KMS-11 (cell line): ENCODE data around the gene DDN.

ENCODE experiments used
- H2AFZ ChIP-seq: fragments of 200-600 bp; sonication (generic); 2 replicates; pipeline ENCODE4 v1.6.1; 2016; ENCODE audit warnings: antibody characterized with exemption, mixed run types, low read depth
- H3K27ac ChIP-seq: fragments of 200-600 bp; sonication (generic); 2 replicates; pipeline ENCODE4 v1.6.1; 2016; ENCODE audit warnings: mild to moderate bottlenecking, mixed run types
- H3K27me3 ChIP-seq: fragments of 200-600 bp; sonication (generic); 2 replicates; pipeline ENCODE4 v1.6.1; 2017; ENCODE audit warnings: mild to moderate bottlenecking, low read depth, mixed run types, moderate library complexity; ENCODE audit not compliant: insufficient read depth
- H3K36me3 ChIP-seq: fragments of 200-600 bp; sonication (generic); 2 replicates; pipeline ENCODE4 v1.6.1; 2017; ENCODE audit warnings: mild to moderate bottlenecking, mixed run types; ENCODE audit not compliant: insufficient read depth
- H3K4me1 ChIP-seq: fragments of 200-600 bp; sonication (generic); 2 replicates; pipeline ENCODE4 v1.6.1; 2016; ENCODE audit warnings: mild to moderate bottlenecking, low read depth, mixed run types; ENCODE audit not compliant: poor library complexity, severe bottlenecking
- H3K4me2 ChIP-seq: fragments of 200-600 bp; sonication (generic); 2 replicates; pipeline ENCODE4 v1.7.0; 2016; ENCODE audit warnings: mild to moderate bottlenecking, mixed run types
- H3K4me3 ChIP-seq: fragments of 200-600 bp; sonication (generic); IDR thresholded peaks from 2 replicates; pipeline ENCODE4 v1.6.1; 2017; ENCODE audit warnings: low read depth, low read length, mixed read lengths; ENCODE audit not compliant: insufficient read depth
- H3K79me2 ChIP-seq: fragments of 200-600 bp; sonication (generic); 2 replicates; pipeline ENCODE4 v1.6.1; 2016; ENCODE audit warnings: low read depth, mixed run types; ENCODE audit not compliant: insufficient read depth
- H3K9ac ChIP-seq: fragments of 200-600 bp; sonication (generic); 2 replicates; pipeline ENCODE4 v1.6.1; 2016; ENCODE audit warnings: mild to moderate bottlenecking, mixed run types
- H4K20me1 ChIP-seq: fragments of 200-600 bp; sonication (generic); 2 replicates; pipeline ENCODE4 v1.6.1; 2016; ENCODE audit warnings: mild to moderate bottlenecking, mixed run types; ENCODE audit not compliant: insufficient read depth
- TF ChIP-seq, protein P1 (sequence below): fragments of 200-600 bp; sonication (generic); conservative IDR thresholded peaks from 2 replicates; pipeline ENCODE4 v1.6.1; 2017; ENCODE audit warnings: low read depth, mild to moderate bottlenecking, antibody characterized with exemption, low read length, moderate library complexity, mixed read lengths

DDN gene

GRCh38 chr12:49030119-49030518 lies 30.9 kb upstream of the DDN start:
- Histone ChIP-seq H3K36me3 (peaks cover 13% of the 10 kb centered on the region; the same call in 1 of the 2 replicates), H3K4me1 (no peaks in the 10 kb centered on the region), H3K27me3 (no peaks in the 10 kb centered on the region), H3K79me2 (no peaks in the 10 kb centered on the region), H3K4me3 (no peak overlapping the region), H4K20me1 (no peaks in the 10 kb centered on the region), H3K9ac (no peak overlapping the region), H2AFZ (no peak overlapping the region), H3K4me2 (no peak overlapping the region), H3K27ac (no peak overlapping the region)
- TF ChIP-seq, protein P1, sequence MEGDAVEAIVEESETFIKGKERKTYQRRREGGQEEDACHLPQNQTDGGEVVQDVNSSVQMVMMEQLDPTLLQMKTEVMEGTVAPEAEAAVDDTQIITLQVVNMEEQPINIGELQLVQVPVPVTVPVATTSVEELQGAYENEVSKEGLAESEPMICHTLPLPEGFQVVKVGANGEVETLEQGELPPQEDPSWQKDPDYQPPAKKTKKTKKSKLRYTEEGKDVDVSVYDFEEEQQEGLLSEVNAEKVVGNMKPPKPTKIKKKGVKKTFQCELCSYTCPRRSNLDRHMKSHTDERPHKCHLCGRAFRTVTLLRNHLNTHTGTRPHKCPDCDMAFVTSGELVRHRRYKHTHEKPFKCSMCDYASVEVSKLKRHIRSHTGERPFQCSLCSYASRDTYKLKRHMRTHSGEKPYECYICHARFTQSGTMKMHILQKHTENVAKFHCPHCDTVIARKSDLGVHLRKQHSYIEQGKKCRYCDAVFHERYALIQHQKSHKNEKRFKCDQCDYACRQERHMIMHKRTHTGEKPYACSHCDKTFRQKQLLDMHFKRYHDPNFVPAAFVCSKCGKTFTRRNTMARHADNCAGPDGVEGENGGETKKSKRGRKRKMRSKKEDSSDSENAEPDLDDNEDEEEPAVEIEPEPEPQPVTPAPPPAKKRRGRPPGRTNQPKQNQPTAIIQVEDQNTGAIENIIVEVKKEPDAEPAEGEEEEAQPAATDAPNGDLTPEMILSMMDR: no peak

DNA sequence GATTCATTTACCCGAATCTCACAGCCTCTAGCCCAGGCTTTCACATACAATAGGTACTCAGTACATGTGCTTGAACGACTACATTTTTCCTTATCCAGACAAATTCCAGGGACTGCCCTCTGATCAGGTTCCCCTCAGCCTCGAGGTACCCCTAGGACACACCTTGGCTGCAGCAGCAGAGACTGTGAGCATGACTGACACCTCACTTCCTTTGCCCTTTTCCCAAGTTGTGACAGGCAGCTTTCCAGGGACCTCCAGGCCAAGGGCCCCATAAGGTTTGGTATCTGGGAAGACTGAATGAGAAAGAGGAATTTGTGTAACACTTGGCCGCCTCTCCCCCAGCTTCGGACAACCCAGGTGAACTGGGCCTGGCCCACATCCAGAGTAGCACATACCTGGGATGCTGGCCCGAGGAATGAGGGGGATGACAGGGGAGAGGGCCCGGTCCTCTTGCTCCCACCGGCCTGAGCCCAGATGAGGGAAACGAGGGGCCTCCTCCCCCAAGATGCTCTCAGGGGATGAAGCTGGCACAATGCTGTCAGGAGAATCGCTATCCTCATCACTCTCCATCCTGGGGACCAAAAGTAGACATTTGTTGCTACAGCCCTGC lies 29.6 kb upstream of the DDN start:
- Histone ChIP-seq H3K9ac (no peak overlapping the region), H3K36me3 (peaks cover 13% of the 10 kb centered on the region; the same call in 1 of the 2 replicates)

GRCh38 chr12:49027846-49028555 lies 28.8 kb upstream of the DDN start:
- Histone ChIP-seq H4K20me1 (no peaks in the 10 kb centered on the region), H3K4me2 (no peak overlapping the region), H3K4me1 (no peaks in the 10 kb centered on the region), H3K4me3 (no peak overlapping the region), H2AFZ (no peak overlapping the region), H3K27ac (no peak overlapping the region), H3K36me3 (peaks cover 7% of the 10 kb centered on the region; the same call in 1 of the 2 replicates), H3K9ac (no peak overlapping the region), H3K79me2 (no peaks in the 10 kb centered on the region), H3K27me3 (no peaks in the 10 kb centered on the region)
- TF ChIP-seq, protein P1: no peak

More for the DNA sequence above, 29.6 kb upstream of the DDN start:
- no peak overlapping the region for H3K4me2 ChIP-seq
- H3K4me1 ChIP-seq: no peaks in the 10 kb centered on the region
- H4K20me1 ChIP-seq: no peaks in the 10 kb centered on the region
- TF ChIP-seq, protein P1: no peak
- H3K27ac ChIP-seq: no peak overlapping the region
- no peaks in the 10 kb centered on the region for H3K27me3 ChIP-seq
- H3K79me2 ChIP-seq: no peaks in the 10 kb centered on the region
- no peak overlapping the region for H3K4me3 ChIP-seq
- no peak overlapping the region for H2AFZ ChIP-seq

GRCh38 chr12:49026678-49027480 lies 27.7 kb upstream of the DDN start:
- Histone ChIP-seq H3K27ac (no peak overlapping the region), H3K79me2 (no peaks in the 10 kb centered on the region), H3K4me1 (no peaks in the 10 kb centered on the region), H3K36me3 (peaks cover 7% of the 10 kb centered on the region; the same call in 1 of the 2 replicates), H3K4me3 (no peak overlapping the region), H4K20me1 (no peaks in the 10 kb centered on the region), H3K27me3 (no peaks in the 10 kb centered on the region), H2AFZ (no peak overlapping the region), H3K4me2 (no peak overlapping the region), H3K9ac (no peak overlapping the region)
- TF ChIP-seq, protein P1: no peak
